ENCODE measurements around the gene SPINT1.

DNA sequence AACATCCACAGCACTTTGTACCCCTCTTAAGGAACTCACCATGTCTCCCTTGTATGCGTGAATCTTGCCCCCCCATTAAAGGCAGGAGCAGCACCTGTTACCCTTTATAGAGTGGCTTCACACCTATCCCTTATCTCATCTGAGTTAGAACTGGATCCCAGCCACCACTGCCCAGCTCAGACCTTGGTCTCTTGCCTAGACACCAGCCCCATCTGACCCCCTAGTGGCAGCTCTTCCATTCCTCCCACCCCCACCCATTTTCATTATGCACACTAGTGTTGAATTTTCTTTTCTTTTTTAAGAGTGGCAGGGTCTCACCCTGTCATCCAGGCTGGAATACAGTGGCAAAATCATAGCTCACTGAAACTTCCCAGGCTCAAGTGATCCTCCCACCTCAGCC lies 40.2 kb upstream of the SPINT1 start:
- TF ChIP-seq POLR2AphosphoS5 (IDR thresholded peaks at IDR 0.05; ENCODE audit: low read depth, low read length) (no peak), POLR2A (IDR thresholded peaks at IDR 0.05; ENCODE audit: low read depth, low read length) (no peak)

Measured in GM12892 (cell line).